Measurements from ENCODE around the gene ALDH1L1.

The ALDH1L1 gene

DNA sequence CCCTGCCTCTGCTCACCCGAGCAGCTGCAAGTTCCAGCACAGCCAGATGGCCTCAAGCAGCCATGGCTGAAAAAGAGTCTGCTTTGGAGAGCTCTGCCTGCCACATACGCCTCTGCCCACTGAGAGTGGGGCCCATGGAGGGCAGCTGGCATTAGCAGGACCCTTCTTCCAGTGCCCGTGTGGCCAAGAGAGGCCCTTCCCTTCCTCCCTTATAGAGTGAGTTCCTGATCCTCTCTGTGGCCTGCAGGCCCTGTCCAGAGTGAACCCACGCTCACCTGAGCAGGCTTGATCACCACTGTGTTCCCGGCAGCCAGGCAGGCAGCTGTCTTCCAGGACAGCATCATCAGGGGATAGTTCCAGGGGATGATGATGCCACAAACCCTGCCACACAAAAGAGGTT lies 55.0 kb downstream of the ALDH1L1 start:
- Mint-ChIP-seq H3K36me3 (no peaks in the 10 kb centered on the region), H3K4me3 (no peak overlapping the region), H3K9me3 (no peaks in the 10 kb centered on the region), H3K4me1 (no peaks in the 10 kb centered on the region), H3K27me3 (peaks cover 1% of the 10 kb centered on the region), H3K27ac (no peak overlapping the region)

DNA sequence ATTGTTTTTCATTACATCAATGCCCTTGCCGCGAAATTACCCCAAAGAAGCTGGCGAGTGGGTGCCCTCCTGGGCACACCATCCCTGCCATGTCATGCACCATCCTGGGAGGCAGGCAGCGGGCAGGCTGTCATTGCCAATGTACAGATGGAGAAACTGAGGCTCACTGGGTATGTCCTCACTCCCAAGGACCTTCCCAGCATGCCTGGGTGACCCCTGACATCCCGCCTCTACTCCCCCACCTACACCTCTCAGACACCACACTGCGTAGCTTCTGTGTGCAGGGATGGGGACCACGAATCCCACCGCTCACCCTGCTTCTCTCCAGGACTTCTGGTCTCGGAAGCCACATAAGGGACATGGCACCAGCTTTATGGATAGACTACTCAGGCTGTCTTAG lies 55.5 kb downstream of the ALDH1L1 start:
- H3K36me3 Mint-ChIP-seq, result no peaks in the 10 kb centered on the region
- H3K27ac Mint-ChIP-seq, result no peak overlapping the region
- no peaks in the 10 kb centered on the region for H3K4me1 Mint-ChIP-seq
- no peaks in the 10 kb centered on the region for H3K9me3 Mint-ChIP-seq
- H3K4me3 Mint-ChIP-seq, result no peak overlapping the region
- peaks cover 1% of the 10 kb centered on the region for H3K27me3 Mint-ChIP-seq

DNA sequence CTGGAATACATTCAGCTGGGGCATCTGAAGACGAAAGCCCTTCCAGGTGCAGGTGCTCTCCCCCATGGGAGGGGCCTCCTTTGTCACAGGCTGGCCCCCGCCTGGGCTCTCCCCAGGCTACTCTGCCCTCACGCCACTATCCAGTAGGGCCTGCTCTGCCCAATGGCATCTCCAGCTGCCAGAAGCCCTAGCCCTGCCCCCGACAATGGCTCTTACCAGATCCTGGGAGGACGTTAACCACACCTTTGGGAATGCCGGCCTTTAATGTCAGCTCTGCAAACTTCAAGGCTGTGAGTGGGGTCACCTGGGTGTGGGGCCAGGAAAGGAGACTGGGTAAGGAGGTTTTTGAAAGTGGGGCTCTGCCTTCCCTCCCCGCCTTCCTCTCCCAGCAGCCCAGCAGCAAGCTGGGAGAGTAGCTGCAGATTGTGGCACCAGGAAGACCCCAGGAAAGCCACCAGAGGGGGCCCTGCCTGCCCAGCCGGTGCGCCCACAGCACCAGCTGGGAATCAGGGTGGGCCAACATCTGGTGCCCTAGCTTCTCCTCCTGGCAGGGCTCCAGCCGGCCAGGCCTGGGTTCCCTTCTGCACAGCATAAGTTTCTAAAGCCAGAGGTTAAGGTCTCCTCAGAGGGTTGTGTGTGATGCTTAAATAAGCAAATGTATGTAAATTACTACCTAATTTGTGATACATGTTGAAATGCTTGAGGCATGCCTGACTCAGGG lies 56.1 kb downstream of the ALDH1L1 start:
- peaks cover 3% of the 10 kb centered on the region for H3K27me3 Mint-ChIP-seq
- no peak overlapping the region for H3K27ac Mint-ChIP-seq
- H3K4me3 Mint-ChIP-seq, result no peak overlapping the region
- H3K36me3 Mint-ChIP-seq, result no peaks in the 10 kb centered on the region
- H3K4me1 Mint-ChIP-seq, result no peaks in the 10 kb centered on the region
- no peaks in the 10 kb centered on the region for H3K9me3 Mint-ChIP-seq

DNA sequence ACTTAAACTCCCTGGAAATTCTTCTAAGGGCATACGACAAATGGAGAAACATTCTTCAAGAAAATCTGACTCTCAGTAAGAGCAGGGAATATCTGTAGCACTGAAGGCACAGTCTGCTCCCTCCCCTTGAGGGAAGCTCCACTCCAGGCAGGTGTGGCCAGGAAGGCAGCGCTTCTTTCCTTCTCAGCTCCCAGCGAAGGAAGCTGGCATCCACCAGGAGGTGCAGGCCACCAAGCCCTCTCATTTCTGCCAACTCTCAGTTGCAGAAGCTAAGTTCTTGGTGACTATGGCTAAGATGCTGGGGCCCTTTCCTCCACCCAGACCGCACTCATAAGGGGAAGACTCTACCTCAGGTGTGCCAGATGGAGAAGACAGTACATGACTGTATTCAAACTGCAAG lies 58.8 kb downstream of the ALDH1L1 start:
- Mint-ChIP-seq H3K4me1 (no peaks in the 10 kb centered on the region), H3K4me3 (no peak overlapping the region), H3K27me3 (peaks cover 3% of the 10 kb centered on the region), H3K9me3 (no peaks in the 10 kb centered on the region), H3K36me3 (no peaks in the 10 kb centered on the region), H3K27ac (no peak overlapping the region)

DNA sequence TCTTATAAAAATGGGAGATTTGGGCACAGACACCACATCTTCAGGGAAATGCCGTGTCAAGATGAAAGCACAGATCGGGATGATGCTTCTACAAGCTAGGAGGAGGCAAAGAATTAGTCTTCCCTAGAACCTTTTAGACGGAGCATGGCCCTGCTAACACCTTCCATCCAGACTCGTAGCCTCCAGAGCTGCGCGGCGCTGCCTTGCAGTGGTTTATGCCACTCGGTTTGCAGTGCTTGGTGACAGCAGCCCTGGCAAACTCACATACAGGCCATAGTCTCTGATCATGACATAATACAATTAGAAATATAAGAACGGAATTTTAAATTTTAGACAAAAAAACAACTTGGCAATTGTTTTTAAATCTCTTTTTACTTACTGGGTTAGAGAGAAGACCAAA lies 59.3 kb downstream of the ALDH1L1 start:
- Mint-ChIP-seq H3K36me3 (no peaks in the 10 kb centered on the region), H3K27ac (no peak overlapping the region), H3K9me3 (no peaks in the 10 kb centered on the region), H3K4me1 (no peaks in the 10 kb centered on the region), H3K4me3 (no peak overlapping the region), H3K27me3 (peaks cover 3% of the 10 kb centered on the region)

DNA sequence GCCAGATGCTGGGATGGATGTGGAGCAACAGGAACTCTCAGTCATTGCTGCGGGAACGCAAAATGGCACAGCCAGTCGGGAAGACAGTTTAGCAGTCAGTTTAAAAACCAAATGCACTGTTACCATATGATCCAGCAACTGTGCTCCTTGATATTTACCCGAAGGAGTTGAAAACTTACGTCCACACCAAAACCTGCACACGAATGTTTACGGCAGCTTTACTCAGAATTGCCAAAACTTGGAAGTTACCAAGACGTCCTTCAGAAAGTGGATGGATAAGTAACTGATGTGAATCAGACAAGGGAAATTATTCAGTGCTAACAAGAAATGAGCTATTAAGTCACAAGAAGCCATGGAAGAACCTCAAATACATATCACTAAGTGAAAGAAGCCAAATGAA lies 60.4 kb downstream of the ALDH1L1 start:
- H3K27ac Mint-ChIP-seq, result no peak overlapping the region
- no peaks in the 10 kb centered on the region for H3K36me3 Mint-ChIP-seq
- no peaks in the 10 kb centered on the region for H3K9me3 Mint-ChIP-seq
- peaks cover 3% of the 10 kb centered on the region for H3K27me3 Mint-ChIP-seq
- no peak overlapping the region for H3K4me3 Mint-ChIP-seq
- no peaks in the 10 kb centered on the region for H3K4me1 Mint-ChIP-seq

DNA sequence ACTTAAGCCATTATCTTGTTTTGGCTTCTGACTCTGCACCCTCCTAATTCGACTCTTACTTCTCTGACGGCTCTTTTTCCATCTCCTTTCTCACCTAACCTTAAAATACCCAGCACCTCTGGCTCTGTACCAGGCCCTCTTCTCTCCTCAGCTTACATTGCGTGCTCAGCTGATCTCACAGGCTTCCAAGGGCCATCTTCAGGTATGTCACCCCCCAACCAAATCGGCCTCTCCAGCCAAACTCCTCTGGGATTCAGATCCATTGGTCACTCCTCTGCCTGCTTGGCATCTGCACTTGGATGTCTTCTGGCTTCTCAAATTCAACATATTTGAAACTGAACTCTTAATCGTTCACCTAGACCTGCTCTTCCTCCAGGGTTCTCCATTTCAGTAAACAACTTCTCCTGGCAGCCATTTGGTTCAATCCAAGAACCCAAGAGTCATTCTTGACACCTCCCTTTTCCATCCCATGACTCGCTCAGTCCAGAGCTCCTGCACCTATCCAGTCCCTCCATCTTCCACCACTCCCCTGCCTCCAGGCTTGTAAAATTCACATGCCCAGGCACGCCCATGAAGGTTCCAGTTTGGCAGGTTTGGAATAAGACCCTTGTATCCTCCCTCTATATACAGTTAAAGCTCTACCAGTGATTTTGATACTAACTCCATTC lies 61.2 kb downstream of the ALDH1L1 start:
- Mint-ChIP-seq H3K4me3 (no peak overlapping the region), H3K4me1 (no peaks in the 10 kb centered on the region), H3K9me3 (no peaks in the 10 kb centered on the region), H3K36me3 (no peaks in the 10 kb centered on the region), H3K27me3 (peaks cover 3% of the 10 kb centered on the region), H3K27ac (no peak overlapping the region)

DNA sequence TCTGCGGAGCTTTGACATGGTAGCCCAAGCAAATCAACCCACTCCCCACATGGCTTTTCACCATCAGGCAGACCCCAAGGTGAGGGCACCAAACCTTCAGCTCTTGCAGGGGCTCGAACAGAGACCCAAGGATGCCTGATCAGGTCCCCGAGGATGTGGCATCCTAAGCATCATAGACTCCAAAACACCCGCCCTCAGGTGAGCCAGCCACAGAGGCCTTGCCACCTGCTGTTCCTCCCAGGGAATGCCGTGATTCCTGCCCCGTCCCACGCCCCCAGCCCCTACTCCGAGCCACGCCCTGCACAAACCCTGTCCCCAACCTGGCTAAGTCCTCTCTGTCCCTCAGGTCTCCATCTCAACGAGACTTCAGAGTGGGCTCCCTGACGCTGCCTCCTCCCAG lies 61.8 kb downstream of the ALDH1L1 start:
- H3K27me3 Mint-ChIP-seq, result peaks cover 2% of the 10 kb centered on the region
- H3K4me3 Mint-ChIP-seq, result no peak overlapping the region
- no peaks in the 10 kb centered on the region for H3K36me3 Mint-ChIP-seq
- H3K27ac Mint-ChIP-seq, result no peak overlapping the region
- H3K9me3 Mint-ChIP-seq, result no peaks in the 10 kb centered on the region
- no peaks in the 10 kb centered on the region for H3K4me1 Mint-ChIP-seq

DNA sequence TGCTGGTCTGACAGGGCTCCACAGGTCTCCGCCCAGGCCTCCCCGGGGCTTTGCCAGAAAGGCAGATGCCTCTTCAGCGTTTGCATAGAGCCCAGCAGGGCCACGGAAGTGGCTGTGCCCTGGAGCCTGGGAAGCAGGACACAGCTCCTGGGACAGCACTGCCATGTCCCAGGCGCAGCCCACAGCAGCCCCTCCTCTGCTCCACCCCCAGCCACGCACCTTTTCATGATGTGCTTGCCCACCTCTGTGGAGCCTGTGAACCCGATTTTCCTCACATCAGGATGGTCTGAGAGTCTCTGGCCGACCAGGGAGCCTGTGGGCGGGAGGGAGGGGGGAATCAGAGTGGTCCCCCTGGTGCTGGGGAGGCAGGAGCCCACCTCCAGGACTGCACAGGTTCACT lies 62.6 kb downstream of the ALDH1L1 start:
- no peak overlapping the region for H3K27ac Mint-ChIP-seq
- peaks cover 2% of the 10 kb centered on the region for H3K27me3 Mint-ChIP-seq
- no peaks in the 10 kb centered on the region for H3K9me3 Mint-ChIP-seq
- H3K4me1 Mint-ChIP-seq, result no peaks in the 10 kb centered on the region
- no peaks in the 10 kb centered on the region for H3K36me3 Mint-ChIP-seq
- no peak overlapping the region for H3K4me3 Mint-ChIP-seq

DNA sequence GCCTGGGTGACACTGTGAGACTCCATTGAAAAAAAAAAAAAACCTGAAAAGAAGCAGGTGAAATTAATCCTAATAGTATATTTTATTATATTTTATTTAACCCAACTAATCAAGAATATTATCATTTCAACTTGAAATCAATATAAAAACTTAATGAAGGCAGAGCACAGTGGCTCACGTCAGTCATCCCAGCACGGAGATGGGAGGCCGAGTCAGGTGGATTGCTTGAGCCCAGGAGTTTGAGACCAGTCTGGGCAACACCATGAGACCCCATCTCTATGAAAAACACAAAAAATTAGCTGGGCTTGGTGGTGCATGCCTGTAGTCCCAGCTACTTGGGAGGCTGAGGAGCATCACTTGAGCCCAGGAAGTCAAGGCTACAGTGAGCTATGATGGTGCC lies 63.2 kb downstream of the ALDH1L1 start:
- Mint-ChIP-seq H3K4me3 (no peak overlapping the region), H3K27ac (no peak overlapping the region), H3K9me3 (no peaks in the 10 kb centered on the region), H3K4me1 (no peaks in the 10 kb centered on the region), H3K27me3 (peaks cover 2% of the 10 kb centered on the region), H3K36me3 (no peaks in the 10 kb centered on the region)

DNA sequence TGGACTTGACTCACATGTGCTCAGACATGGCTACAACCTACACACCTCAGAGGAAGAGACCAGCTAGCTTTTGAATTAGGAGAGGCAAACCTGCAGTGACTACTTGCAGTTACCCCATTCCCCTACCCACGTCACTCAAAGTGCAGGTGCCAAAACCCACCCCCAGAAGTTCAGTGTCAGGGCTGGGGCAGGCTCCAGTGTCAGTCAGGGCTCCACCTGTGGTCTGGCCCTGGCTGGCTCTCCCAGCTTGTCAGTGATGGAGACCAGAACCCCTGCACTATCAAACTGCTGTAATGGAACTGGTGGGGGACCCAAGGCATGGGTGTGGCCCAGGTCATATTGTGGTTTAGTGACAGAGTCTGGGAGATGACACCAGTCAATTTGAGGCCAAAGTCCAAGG lies 63.9 kb downstream of the ALDH1L1 start:
- H3K9me3 Mint-ChIP-seq, result no peaks in the 10 kb centered on the region
- peaks cover 2% of the 10 kb centered on the region for H3K27me3 Mint-ChIP-seq
- no peaks in the 10 kb centered on the region for H3K36me3 Mint-ChIP-seq
- H3K27ac Mint-ChIP-seq, result no peak overlapping the region
- H3K4me3 Mint-ChIP-seq, result no peak overlapping the region
- H3K4me1 Mint-ChIP-seq, result no peaks in the 10 kb centered on the region

DNA sequence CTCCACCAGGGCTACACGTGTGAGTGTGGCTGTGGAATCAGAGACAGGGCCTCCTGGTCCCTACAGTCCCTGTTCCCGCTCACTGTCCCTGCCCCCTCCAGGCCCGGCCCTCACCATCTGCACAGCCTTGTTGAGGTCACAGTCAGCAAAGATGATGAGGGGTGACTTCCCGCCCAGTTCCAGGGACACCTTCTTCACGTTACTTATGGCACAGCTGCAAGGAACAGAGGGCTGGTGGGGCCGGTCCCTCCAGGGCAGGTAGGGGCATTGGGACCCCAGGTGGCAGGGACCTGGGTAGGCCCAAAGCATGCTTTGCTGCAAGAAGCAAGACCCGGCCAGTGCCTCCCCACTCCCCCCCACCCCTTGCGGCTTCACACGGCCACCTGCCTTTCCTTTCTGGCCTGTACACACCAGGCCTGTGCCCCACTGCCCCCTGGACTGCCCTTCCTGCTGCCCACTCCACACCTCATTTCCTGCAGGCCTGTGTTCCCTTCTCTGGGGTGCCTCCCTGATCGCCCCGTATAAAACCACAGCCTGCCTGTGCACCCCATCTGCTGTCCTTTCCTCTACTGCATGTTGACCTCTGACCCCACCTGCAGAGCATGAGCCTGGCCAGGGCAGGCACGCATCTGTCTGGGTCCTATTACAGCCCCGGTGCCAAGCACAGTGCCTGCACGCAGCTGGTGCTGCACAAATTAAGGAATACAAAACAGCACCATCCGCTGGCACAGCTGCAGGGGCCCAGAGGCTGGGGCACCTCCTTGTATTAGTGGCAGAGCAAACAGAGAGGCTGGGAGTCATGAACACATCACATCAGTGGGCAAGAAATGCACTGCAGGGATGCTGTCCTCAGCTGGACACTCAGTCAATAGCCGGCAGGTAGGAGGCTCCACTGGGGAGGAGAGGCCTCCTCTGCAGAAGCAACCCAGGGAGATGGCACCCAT lies 65.7 kb downstream of the ALDH1L1 start:
- no peaks in the 10 kb centered on the region for H3K4me1 Mint-ChIP-seq
- H3K9me3 Mint-ChIP-seq, result no peaks in the 10 kb centered on the region
- peaks cover 2% of the 10 kb centered on the region for H3K27me3 Mint-ChIP-seq
- no peaks in the 10 kb centered on the region for H3K36me3 Mint-ChIP-seq
- no peak overlapping the region for H3K4me3 Mint-ChIP-seq
- H3K27ac Mint-ChIP-seq, result no peak overlapping the region

DNA sequence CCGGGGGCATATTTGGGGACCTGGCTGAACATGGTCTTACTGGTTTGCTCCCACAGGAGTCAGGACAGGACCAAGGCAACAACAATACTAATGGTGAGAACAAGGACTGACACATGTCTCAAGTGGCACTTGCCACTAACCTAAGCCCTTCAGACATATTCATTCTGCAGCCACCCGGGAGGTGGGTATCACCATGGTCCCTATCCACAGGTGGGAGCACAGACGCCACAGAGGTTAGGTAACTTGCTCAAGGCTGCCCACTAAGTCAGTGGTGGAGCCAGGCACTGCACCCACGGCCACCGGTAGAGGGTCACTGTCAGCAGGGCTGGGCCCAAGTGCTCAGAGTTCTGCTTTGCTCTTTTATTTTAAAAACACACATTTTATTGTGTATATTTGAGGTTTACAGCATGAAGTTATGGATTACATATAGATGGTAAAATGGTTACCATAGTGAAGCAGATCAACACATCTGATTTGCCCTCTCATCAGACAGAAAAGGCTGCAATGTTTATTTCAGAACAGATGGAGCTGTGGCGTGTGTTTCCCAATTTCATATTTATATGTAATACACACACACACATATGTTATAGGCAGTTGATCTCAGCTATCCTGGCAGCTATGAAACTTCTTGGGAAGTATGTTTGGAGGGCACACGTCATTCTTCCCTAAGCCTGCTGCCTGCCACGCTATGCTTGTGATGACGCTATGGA lies 66.5 kb downstream of the ALDH1L1 start:
- H3K36me3 Mint-ChIP-seq, result no peaks in the 10 kb centered on the region
- H3K4me1 Mint-ChIP-seq, result no peaks in the 10 kb centered on the region
- H3K4me3 Mint-ChIP-seq, result no peak overlapping the region
- H3K27ac Mint-ChIP-seq, result no peak overlapping the region
- no peaks in the 10 kb centered on the region for H3K27me3 Mint-ChIP-seq
- H3K9me3 Mint-ChIP-seq, result no peaks in the 10 kb centered on the region

DNA sequence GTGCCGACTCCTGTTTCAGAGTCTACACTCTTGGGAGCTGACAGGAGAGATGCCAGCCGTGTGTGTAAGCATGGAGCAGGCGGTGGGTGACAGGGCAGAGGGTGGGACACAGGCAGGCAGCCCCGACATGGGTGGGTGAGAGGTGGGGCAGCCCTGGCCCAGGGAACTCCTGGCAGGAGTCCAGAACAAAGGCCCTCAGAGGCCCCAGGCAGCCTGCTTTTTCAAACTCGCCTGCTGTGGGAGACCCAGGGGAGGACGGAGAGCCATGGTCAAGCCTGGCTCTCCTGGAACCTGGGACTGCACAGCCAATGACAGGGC lies 67.2 kb downstream of the ALDH1L1 start:
- Mint-ChIP-seq H3K4me1 (no peaks in the 10 kb centered on the region), H3K27me3 (no peaks in the 10 kb centered on the region), H3K4me3 (no peak overlapping the region), H3K36me3 (no peaks in the 10 kb centered on the region), H3K27ac (no peak overlapping the region), H3K9me3 (no peaks in the 10 kb centered on the region)

DNA sequence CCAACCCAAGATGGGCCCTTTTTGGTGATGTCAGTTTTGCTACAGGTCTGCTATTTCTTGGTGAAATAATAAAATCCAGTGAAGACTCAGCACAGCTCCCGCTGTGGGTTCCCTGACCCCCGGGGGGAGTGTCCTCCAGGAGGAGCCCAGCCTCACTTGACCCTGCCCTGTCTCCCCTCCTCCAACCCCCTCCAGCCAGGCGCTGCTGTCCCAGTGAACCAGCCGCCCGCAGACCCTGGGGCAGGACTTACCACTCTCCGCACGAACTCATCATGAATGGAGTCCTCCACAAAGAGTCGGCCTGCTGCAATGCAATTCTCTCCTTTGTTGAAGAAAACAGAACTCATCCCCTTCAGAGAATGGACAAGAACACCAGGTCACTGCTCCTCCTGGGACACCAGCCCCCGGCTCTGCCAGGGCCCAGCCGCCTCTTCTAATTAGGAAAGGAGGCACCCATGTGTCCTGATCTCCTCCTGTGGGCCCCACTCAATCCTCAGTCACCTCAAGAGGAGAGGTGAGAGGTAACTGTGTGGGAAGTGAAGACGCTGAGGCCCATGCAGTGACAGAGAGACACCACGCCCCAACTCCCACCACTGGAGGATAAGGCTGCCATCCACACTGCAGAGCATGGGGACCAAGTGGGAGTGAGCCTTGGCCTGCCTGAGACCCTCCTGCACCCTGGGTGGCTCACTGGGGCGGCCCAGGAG lies 67.7 kb downstream of the ALDH1L1 start:
- no peaks in the 10 kb centered on the region for H3K27me3 Mint-ChIP-seq
- no peaks in the 10 kb centered on the region for H3K9me3 Mint-ChIP-seq
- no peaks in the 10 kb centered on the region for H3K36me3 Mint-ChIP-seq
- no peaks in the 10 kb centered on the region for H3K4me1 Mint-ChIP-seq
- no peak overlapping the region for H3K27ac Mint-ChIP-seq
- H3K4me3 Mint-ChIP-seq, result no peak overlapping the region
